Dendritic cell treated with granulocyte-macrophage colony-stimulating factor and Interleukin-4, amounts not matched to agents 40 ng/mL and 50 ng/mL, for 4 days (primary cell): Measurements from ENCODE around the gene ERN1.

Experiments used
- H3K27ac Mint-ChIP-seq: one replicate; pipeline ENCODE4 v1.8.0; 2022; ENCODE audit warnings: mild to moderate bottlenecking, mixed read lengths
- H3K27me3 Mint-ChIP-seq: one replicate; pipeline ENCODE4 v1.8.0; 2022; ENCODE audit warnings: mild to moderate bottlenecking, mixed read lengths
- H3K36me3 Mint-ChIP-seq: one replicate; pipeline ENCODE4 v1.8.0; 2022; ENCODE audit warnings: low read depth, mixed read lengths
- H3K4me1 Mint-ChIP-seq: one replicate; pipeline ENCODE4 v1.8.0; 2022; ENCODE audit warnings: low read depth, mixed read lengths
- H3K4me3 Mint-ChIP-seq: one replicate; pipeline ENCODE4 v1.8.0; 2022; ENCODE audit warnings: mild to moderate bottlenecking, moderate library complexity, mixed read lengths
- H3K9me3 Mint-ChIP-seq: one replicate; pipeline ENCODE4 v1.8.0; 2022; ENCODE audit warnings: mixed read lengths
- intact Hi-C: fragments of 100-400 bp; cut with micrococcal nuclease; formaldehyde crosslinking; loops from one replicate; pipeline ENCODE4 v1.15.0; 2022

The ERN1 gene

GRCh38 chr17:63991611-63992010, 138.3 kb downstream of the ERN1 start:
- Mint-ChIP-seq H3K27ac (no peak overlapping the region), H3K9me3 (peaks cover 8% of the 10 kb centered on the region), H3K27me3 (peaks cover 48% of the 10 kb centered on the region), H3K36me3 (no peaks in the 10 kb centered on the region), H3K4me3 (no peak overlapping the region), H3K4me1 (peaks cover 50% of the 10 kb centered on the region)
- intact Hi-C loops = no loop called here

- Mint-ChIP-seq H3K36me3 (no peaks in the 10 kb centered on the region), H3K9me3 (peaks cover 8% of the 10 kb centered on the region), H3K4me3 (no peak overlapping the region), H3K4me1 (peaks cover 62% of the 10 kb centered on the region), H3K27ac (no peak overlapping the region), H3K27me3 (peaks cover 35% of the 10 kb centered on the region)
- intact Hi-C loops = no loop called here
Measured at GRCh38 chr17:63989622-63990345, 140.2 kb downstream of the ERN1 start.
